ENCODE data around the gene OR6S1.

- TF ChIP-seq EP300 (IDR thresholded peaks at IDR 0.05) (peak; percentile 65), CTCF (IDR thresholded peaks at IDR 0.05) (peak in 2 of 3 donors; percentile 6 to 9)
These were observed 42.6 kb upstream of the OR6S1 start, which contains the start of gene RNASE4 for GRCh38 chr14:20683891-20684661.

All from ovary (tissue), 3 donors.